GM04504 (cell line): ENCODE measurements around the gene PKD2.

ENCODE experiments used
- DNase-seq: peaks from one replicate; pipeline ENCODE4 v3.0.0-alpha.2; 2012; ENCODE audit warnings: low read depth

Gene PKD2

GRCh38 chr4:88007304-88008121, at the start of gene PKD2:
TSS of gene PKD2 (plus strand) at chr4:88007635. CDS start at chr4:88007734, 99 bp downstream.
- DNase-seq: peak; percentile 63

- peak; percentile 13 for DNase-seq
These were observed 45.4 kb upstream of the PKD2 start for GRCh38 chr4:87961993-87962392.

GRCh38 chr4:87962398-87963146, 44.9 kb upstream of the PKD2 start:
- DNase-seq: no peak

- no peak for DNase-seq
These were observed 41.9 kb upstream of the PKD2 start for GRCh38 chr4:87965501-87965975.

GRCh38 chr4:87966095-87966496, 41.3 kb upstream of the PKD2 start:
- DNase-seq: no peak

GRCh38 chr4:87967193-87967592, 40.2 kb upstream of the PKD2 start:
- DNase-seq: no peak

- DNase-seq: no peak
These were observed 37.3 kb upstream of the PKD2 start for GRCh38 chr4:87970121-87970520.

DNA sequence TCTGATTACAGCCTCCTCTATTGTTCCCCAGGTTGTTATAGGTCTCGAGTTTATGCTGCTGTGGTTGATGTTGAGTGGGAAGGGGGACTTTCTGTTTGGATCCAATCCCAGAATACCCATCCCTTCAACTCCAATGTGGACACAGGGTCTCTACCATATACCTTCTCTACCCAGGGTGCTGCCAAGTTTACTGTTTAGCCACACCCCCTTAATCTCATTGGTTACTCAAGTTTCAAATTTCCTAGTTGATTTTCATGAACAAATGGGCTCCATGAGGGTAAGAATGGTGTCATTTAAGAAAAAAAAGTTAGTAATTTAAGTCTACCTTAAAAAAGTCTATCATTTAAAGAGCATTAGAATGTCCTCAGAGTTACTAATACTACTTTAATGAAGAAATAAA, 35.6 kb upstream of the PKD2 start:
- DNase-seq: no peak

DNA sequence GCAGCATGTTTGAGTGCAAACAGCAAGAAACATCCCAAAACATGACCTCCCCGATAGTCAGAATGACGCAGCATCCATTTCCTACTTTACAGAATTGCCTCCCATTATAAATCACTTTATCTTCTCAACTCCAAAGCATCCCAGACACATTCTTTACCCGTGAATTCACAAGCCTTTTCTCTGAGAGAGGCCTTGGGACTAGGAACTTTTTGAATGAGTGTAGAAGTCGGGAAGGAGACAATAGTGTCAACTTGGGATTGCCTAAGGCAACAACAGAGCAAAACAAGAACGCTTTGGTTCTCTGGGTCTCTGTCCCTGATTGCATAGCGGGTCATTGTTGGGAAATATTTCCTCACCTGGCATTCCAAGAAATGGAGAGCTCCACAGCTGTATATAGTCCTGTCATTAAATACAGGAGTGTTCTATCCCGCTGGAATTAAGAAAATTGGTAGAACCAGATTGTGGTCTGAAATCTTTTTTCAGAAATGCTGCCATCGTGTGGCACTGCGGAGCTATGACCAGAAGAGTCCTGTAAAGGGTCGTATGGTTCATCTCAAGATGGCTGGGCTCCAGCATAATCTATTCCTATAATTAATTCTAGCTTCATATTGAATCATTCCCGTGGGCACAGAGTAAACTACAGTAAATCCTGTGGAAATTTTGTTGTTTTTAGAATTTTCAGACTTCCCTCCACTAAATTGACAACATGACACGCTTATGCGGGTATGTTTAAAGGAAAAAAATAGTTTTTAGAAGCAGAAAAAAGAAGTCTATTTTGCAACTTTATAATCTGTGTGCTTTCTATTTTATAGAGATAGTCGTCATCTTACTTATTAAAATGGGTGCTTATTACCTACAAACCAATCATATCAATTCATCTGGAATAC, 33.9 kb upstream of the PKD2 start:
- peak; percentile 89 for DNase-seq

GRCh38 chr4:87974856-87975462, 32.5 kb upstream of the PKD2 start:
- DNase-seq: no peak

GRCh38 chr4:87975466-87975865, 32.0 kb upstream of the PKD2 start, which contains the start of gene SPP1:
TSS of gene SPP1 (plus strand) at chr4:87975714. CDS start at chr4:87976896, 1,182 bp downstream.
- DNase-seq: no peak

- DNase-seq: no peak
These were observed 29.7 kb upstream of the PKD2 start for GRCh38 chr4:87977521-87978278.

GRCh38 chr4:87978681-87979080, 28.8 kb upstream of the PKD2 start:
- DNase-seq: no peak

DNA sequence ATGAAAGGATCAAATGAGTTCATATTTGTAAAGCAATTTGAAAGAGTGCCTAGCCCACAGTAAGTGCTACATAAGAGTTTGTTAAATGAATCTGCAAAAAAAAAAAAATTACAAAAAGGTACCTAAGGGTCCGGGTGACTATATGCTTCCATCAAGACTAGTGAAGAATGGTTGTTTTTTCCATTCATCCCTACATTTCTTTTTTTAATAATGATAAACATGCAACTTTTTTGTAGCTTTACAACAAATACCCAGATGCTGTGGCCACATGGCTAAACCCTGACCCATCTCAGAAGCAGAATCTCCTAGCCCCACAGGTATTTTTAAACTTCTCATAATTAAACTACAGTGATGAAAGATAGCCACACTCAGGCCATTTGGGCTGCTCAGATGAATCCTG, 27.6 kb upstream of the PKD2 start:
- no peak for DNase-seq

- no peak for DNase-seq
These were observed 25.9 kb upstream of the PKD2 start for GRCh38 chr4:87981486-87981885.

- DNase-seq: no peak
These were observed 25.4 kb upstream of the PKD2 start for GRCh38 chr4:87982036-87982435.

DNA sequence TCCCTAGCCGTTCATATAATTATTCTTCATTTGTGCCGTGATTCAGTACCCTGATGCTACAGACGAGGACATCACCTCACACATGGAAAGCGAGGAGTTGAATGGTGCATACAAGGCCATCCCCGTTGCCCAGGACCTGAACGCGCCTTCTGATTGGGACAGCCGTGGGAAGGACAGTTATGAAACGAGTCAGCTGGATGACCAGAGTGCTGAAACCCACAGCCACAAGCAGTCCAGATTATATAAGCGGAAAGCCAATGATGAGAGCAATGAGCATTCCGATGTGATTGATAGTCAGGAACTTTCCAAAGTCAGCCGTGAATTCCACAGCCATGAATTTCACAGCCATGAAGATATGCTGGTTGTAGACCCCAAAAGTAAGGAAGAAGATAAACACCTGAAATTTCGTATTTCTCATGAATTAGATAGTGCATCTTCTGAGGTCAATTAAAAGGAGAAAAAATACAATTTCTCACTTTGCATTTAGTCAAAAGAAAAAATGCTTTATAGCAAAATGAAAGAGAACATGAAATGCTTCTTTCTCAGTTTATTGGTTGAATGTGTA, 24.9 kb upstream of the PKD2 start:
- DNase-seq: no peak

DNA sequence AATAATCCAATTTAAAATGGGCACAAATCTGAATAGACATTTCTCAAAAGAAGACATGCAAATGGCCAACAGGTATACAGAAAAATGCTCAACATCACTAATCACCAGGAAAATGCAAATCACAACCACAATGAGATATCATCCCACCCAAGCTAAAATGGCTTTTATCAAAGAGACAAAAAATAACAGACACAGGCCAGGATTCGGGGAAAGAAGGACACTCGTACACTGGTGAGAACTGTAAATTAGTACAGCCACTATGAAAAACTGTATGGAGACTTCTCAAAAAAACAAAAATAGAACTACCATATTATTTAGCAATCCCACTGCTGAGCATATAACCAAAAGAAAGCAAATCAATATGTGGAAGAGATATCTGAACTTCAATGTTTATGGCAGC, 23.4 kb upstream of the PKD2 start:
- no peak for DNase-seq

DNA sequence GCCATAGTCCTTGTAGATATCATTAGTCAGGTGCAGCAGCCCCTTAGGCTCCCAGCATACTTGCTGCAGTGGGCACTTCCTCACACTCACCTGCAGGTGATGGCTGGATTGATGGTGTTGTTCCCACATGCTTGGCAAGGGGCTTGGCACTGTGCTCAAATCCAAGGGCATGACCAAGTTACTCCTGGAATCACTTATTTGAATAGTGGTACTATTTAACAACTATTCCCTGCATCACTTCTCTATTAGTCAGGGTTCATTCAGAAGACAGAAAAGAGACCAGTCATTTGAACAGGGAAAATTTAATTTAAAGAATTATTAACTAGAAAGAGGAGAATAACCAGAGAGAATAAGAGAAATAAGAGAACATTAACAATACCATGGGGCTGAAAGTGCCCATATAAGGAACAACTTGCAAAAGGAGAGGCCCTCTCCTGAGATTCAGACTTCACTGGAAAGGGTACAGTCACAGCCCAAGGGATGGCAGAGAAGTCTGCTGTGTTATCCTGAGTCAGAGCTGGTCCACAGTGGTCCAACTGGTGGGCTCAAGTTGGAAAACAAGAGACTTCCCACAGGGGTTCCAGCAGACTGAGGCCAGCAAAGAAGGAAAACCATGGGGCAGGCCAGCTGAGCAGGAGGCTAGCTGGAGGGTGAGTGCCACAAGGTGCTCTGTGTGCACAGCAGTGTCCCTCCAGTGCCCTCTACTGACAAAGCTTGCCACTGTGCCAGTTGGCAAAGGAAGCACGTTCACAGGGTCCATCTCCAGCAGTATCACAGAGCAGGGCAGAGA, 22.1 kb upstream of the PKD2 start:
- peak; percentile 24 for DNase-seq

DNA sequence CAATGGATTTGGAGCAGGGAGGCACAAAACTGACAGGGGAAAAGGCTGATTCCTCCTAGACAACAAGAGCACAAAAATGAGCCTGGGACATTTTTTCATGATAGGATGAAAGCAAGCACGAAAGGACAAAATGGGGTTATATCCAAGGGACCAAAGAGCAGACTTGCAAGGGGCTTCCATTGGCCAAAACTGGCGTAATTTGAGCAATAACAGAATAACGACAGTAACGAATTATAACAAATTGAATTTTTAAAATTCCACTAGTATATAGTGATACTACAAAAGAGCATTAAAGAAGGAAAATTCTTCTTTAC, 21.6 kb upstream of the PKD2 start:
- DNase-seq: no peak
